Right renal pelvis (tissue), 4 donors: ENCODE measurements around the gene ANKFN1. TPM values are rescaled to one million over a fixed set of nuclear protein-coding genes. Genes with fewer than 3 reads are reported as not detected.

Experiments
- DNase-seq, 4 donors: peaks; one replicate each; pipeline ENCODE4 v3.0.0-alpha.2; 2013; ENCODE audit warnings: low read depth in 4 of 4, low spot score in 3 of 4, missing footprints in 1 of 4
- polyA plus RNA-seq, 4 donors: library from polyadenylated mRNA; unstranded; fragments of 120-200 nt; gene quantifications; one replicate each; pipeline ENCODE4 v1.2.1, GENCODE V29; 2013; ENCODE audit not compliant: insufficient read length in 4 of 4

The ANKFN1 gene
- polyA plus RNA-seq, 4 donors = 0.51 to 1.3 (median 0.69) TPM

GRCh38 chr17:56549501-56549900, 396.2 kb downstream of the ANKFN1 start:
- no peak for DNase-seq

- no peak for DNase-seq
These were observed 404.4 kb downstream of the ANKFN1 start for GRCh38 chr17:56557682-56558081.

- DNase-seq = no peak
These were observed 404.8 kb downstream of the ANKFN1 start for GRCh38 chr17:56558088-56558487.
